Measurements from ENCODE around the gene UBE2H.
A peak's percentile ranks its signal among the peaks of the same experiment; 100 is the strongest.

GRCh38 chr7:129845972-129846327, 106.8 kb downstream of the UBE2H start:
- peak; percentile 91 for TF ChIP-seq JUND (IDR thresholded peaks at IDR 0.05)
- TF ChIP-seq RFX5 (IDR thresholded peaks at IDR 0.05; ENCODE audit: low read length): no peak
- no peak for TF ChIP-seq GABPA (IDR thresholded peaks at IDR 0.05; ENCODE audit: low read depth)

Measured in SK-N-SH (cell line).